CD4-positive, alpha-beta T cell (primary cell): ENCODE data around the gene STX8. TPM values are rescaled to one million over a fixed set of nuclear protein-coding genes. Genes with fewer than 3 reads are reported as not detected.
"Not testable (repeated sequence)": the region's sequence is repeated elsewhere in the genome, so short reads cannot be mapped to it uniquely, and the experiment has no call there.

ENCODE experiments used
- ATAC-seq: fragments of 200-7000 bp; cut with Tn5 transposase; one replicate; pipeline ENCODE4 v1.10.0; 2022; ENCODE audit warnings: mild to moderate bottlenecking; ENCODE audit not compliant: poor library complexity
- CTCF ChIA-PET: fragments of 350-600 bp; sonication (Branson Sonifier 250); formaldehyde crosslinking; loops from one replicate; lab custom pipeline; 2021; ENCODE audit warnings: antibody characterized with exemption, inconsistent platforms; lab: Charles Lee
- POLR2A ChIA-PET: fragments of 350-600 bp; sonication (Branson Sonifier 250); formaldehyde crosslinking; loops from one replicate; lab custom pipeline; 2021; ENCODE audit warnings: antibody characterized with exemption, inconsistent platforms; lab: Charles Lee
- DNase-seq, 14 experiments: peaks; one replicate each; pipeline ENCODE4 v3.0.0-alpha.2; 2013 to 2020; ENCODE audit warnings: mixed read lengths in 2 of 14
- H3K27ac ChIP-seq, 2 donors: one replicate each; pipeline versions ENCODE4 v1.5.1 to v1.7.0; 2013; ENCODE audit warnings: low read length in 2 of 2, low read depth in 1 of 2, mild to moderate bottlenecking in 1 of 2
- H3K27me3 ChIP-seq, 2 experiments: 1 replicate in 1 of 2; 2 replicates in 1 of 2; pipeline versions ENCODE4 v1.6.1 to v1.7.0; 2013; ENCODE audit warnings: low read length in 2 of 2, control low read depth in 1 of 2, mild to moderate bottlenecking in 1 of 2, moderate library complexity in 1 of 2; ENCODE audit not compliant: insufficient read depth in 2 of 2, control insufficient read depth in 1 of 2
- H3K36me3 ChIP-seq: one replicate; pipeline ENCODE4 v1.6.1; 2013; ENCODE audit warnings: low read length, control low read depth; ENCODE audit not compliant: insufficient read depth
- H3K4me1 ChIP-seq: one replicate; pipeline ENCODE4 v1.6.1; 2013; ENCODE audit warnings: low read length, control low read depth; ENCODE audit not compliant: insufficient read depth
- H3K4me3 ChIP-seq: one replicate; pipeline ENCODE4 v1.5.1; 2013; ENCODE audit warnings: mild to moderate bottlenecking, low read length, moderate library complexity
- H3K9me3 ChIP-seq, 2 experiments: 1 replicate in 1 of 2; 2 replicates in 1 of 2; pipeline versions ENCODE4 v1.6.1 to v1.7.0; 2013; ENCODE audit warnings: low read length in 2 of 2, mild to moderate bottlenecking in 2 of 2, control low read depth in 1 of 2, moderate library complexity in 1 of 2; ENCODE audit not compliant: control insufficient read depth in 1 of 2, insufficient read depth in 1 of 2
- H3K27ac Mint-ChIP-seq: one replicate; pipeline ENCODE4 v1.8.0; 2020; ENCODE audit warnings: mixed read lengths
- H3K27me3 Mint-ChIP-seq: one replicate; pipeline ENCODE4 v1.8.0; 2021; ENCODE audit warnings: mixed read lengths
- H3K36me3 Mint-ChIP-seq: one replicate; pipeline ENCODE4 v1.8.0; 2021; ENCODE audit warnings: low read depth, mixed read lengths
- H3K4me1 Mint-ChIP-seq: one replicate; pipeline ENCODE4 v1.8.0; 2021; ENCODE audit warnings: low read depth, mixed read lengths
- H3K4me3 Mint-ChIP-seq: one replicate; pipeline ENCODE4 v1.8.0; 2020; ENCODE audit warnings: mild to moderate bottlenecking, mixed read lengths
- H3K9me3 Mint-ChIP-seq: one replicate; pipeline ENCODE4 v1.8.0; 2020; ENCODE audit warnings: mixed read lengths
- CTCF ChIP-seq: fragments of 200-600 bp; IDR thresholded peaks from one replicate; pipeline ENCODE4 v1.8.0; 2022; ENCODE audit warnings: antibody characterized with exemption, mild to moderate bottlenecking
- intact Hi-C, 2 experiments: fragments of 100-400 bp; cut with DNase I in 1 of 2; cut with micrococcal nuclease in 1 of 2; formaldehyde crosslinking; loops; one replicate each; pipeline versions ENCODE4 v1.15.1 to v1.9.0; 2023 to 2025; cut with DNase I, micrococcal nuclease
- total RNA-seq, 174 experiments: library from RNA in 2 of 174; stranded (reverse) in 2 of 174; gene quantifications; one replicate each; pipeline ENCODE4 v1.2.3 and lab custom pipeline; 2021 to 2026

The STX8 gene
- total RNA-seq, 2 experiments from 2014 or later = 52.2 to 63.2 TPM

GRCh38 chr17:9339958-9340357 lies 235.7 kb downstream of the STX8 start:
- ATAC-seq = no peak
- no peaks in the 10 kb centered on the region for H3K4me1 Mint-ChIP-seq
- CTCF ChIA-PET = no interaction called here

GRCh38 chr17:9339482-9339881 lies 236.1 kb downstream of the STX8 start:
- H3K27ac Mint-ChIP-seq, H3K4me3 Mint-ChIP-seq, H3K27me3 ChIP-seq, intact Hi-C loops, H3K27ac ChIP-seq, CTCF ChIA-PET, H3K4me1 ChIP-seq, ATAC-seq, H3K27me3 Mint-ChIP-seq, H3K9me3 Mint-ChIP-seq, H3K4me3 ChIP-seq, POLR2A ChIA-PET, H3K36me3 ChIP-seq, DNase-seq, H3K4me1 Mint-ChIP-seq: not testable (repeated sequence)
- peaks cover 39% of the 10 kb centered on the region for H3K36me3 Mint-ChIP-seq
- H3K9me3 ChIP-seq = peaks cover 20 to 29% of the 10 kb centered on the region in 2 experiments

More at GRCh38 chr17:9339958-9340357, 235.7 kb downstream of the STX8 start:
- H3K27me3 Mint-ChIP-seq = no peaks in the 10 kb centered on the region
- TF ChIP-seq CTCF = no peak
- H3K9me3 Mint-ChIP-seq = peaks cover 2% of the 10 kb centered on the region
- H3K4me3 Mint-ChIP-seq = no peak overlapping the region
- DNase-seq = no peak
- H3K36me3 ChIP-seq = no peaks in the 10 kb centered on the region
- no peak overlapping the region for H3K4me3 ChIP-seq
- H3K4me1 ChIP-seq = no peaks in the 10 kb centered on the region
- POLR2A ChIA-PET = no interaction called here
- intact Hi-C loops = no loop called here
- H3K9me3 ChIP-seq = peaks cover 15 to 29% of the 10 kb centered on the region in 2 experiments
- H3K27me3 ChIP-seq = no peaks in the 10 kb centered on the region
- no peak overlapping the region for H3K27ac ChIP-seq
- H3K36me3 Mint-ChIP-seq = peaks cover 34% of the 10 kb centered on the region
- H3K27ac Mint-ChIP-seq = no peak overlapping the region

GRCh38 chr17:9336817-9337216 lies 238.8 kb downstream of the STX8 start:
- Histone ChIP-seq H3K27me3 (no peaks in the 10 kb centered on the region), H3K4me1 (no peaks in the 10 kb centered on the region), H3K9me3 (peaks cover 20 to 25% of the 10 kb centered on the region in 2 experiments), H3K4me3 (no peak overlapping the region), H3K27ac (no peak overlapping the region), H3K36me3 (no peaks in the 10 kb centered on the region)
- no peak for DNase-seq
- no peak overlapping the region for H3K4me3 Mint-ChIP-seq
- H3K9me3 Mint-ChIP-seq = peaks cover 7% of the 10 kb centered on the region
- no peak overlapping the region for H3K27ac Mint-ChIP-seq
- TF ChIP-seq CTCF = no peak
- peaks cover 51% of the 10 kb centered on the region for H3K36me3 Mint-ChIP-seq
- CTCF ChIA-PET = no interaction called here
- H3K27me3 Mint-ChIP-seq = no peaks in the 10 kb centered on the region
- POLR2A ChIA-PET = no interaction called here
- intact Hi-C loops = no loop called here
- ATAC-seq = no peak
- no peaks in the 10 kb centered on the region for H3K4me1 Mint-ChIP-seq
